HepG2 (cell line): ENCODE results near the gene CASP3.

Experiments
- ATRX ChIP-seq: sonication (generic); formaldehyde crosslinking; IDR thresholded peaks from 2 replicates; pipeline ENCODE4 v1.4.0; 2020; ENCODE audit warnings: missing genetic modification reagents, borderline replicate concordance
- HMG20B ChIP-seq: conservative IDR thresholded peaks from 2 replicates; pipeline ENCODE4 v1.6.1; 2016; ENCODE audit warnings: missing genetic modification reagents, missing compliant biosample characterization
- MLLT10 ChIP-seq: sonication (generic); formaldehyde crosslinking; IDR thresholded peaks from 2 replicates; pipeline ENCODE4 v1.4.0; 2020; ENCODE audit warnings: missing genetic modification reagents
- NFRKB ChIP-seq: fragments of 450-650 bp; IDR thresholded peaks from 2 replicates; pipeline ENCODE4 v1.6.1; 2017
- RARG ChIP-seq: sonication (generic); formaldehyde crosslinking; IDR thresholded peaks from 2 replicates; pipeline ENCODE4 v1.4.0; 2020; ENCODE audit warnings: low read depth, mild to moderate bottlenecking, missing genetic modification reagents
- RXRA ChIP-seq: sonication (generic); formaldehyde crosslinking; IDR thresholded peaks from 2 replicates; pipeline ENCODE4 v1.5.1; 2020; ENCODE audit warnings: missing genetic modification reagents
- SMARCC2 ChIP-seq: fragments of 450-650 bp; IDR thresholded peaks from 2 replicates; pipeline ENCODE4 v1.6.1; 2017; ENCODE audit warnings: antibody characterized with exemption, mild to moderate bottlenecking
- TF ChIP-seq, protein P1 (sequence below), 2 experiments: sonication (generic) in 1 of 2; formaldehyde crosslinking in 1 of 2; IDR thresholded peaks; 2 replicates each; pipeline versions ENCODE4 v1.5.1 to v1.6.1; 2011 to 2020; ENCODE audit warnings: borderline replicate concordance in 1 of 2, low read depth in 1 of 2, low read length in 1 of 2, mild to moderate bottlenecking in 1 of 2, missing genetic modification reagents in 1 of 2, moderate library complexity in 1 of 2
- TF ChIP-seq, protein P2 (sequence below): sonication (generic); formaldehyde crosslinking; IDR thresholded peaks from 2 replicates; pipeline ENCODE4 v1.8.1; 2023; ENCODE audit warnings: missing genetic modification reagents, inconsistent platforms, borderline replicate concordance

DNA sequence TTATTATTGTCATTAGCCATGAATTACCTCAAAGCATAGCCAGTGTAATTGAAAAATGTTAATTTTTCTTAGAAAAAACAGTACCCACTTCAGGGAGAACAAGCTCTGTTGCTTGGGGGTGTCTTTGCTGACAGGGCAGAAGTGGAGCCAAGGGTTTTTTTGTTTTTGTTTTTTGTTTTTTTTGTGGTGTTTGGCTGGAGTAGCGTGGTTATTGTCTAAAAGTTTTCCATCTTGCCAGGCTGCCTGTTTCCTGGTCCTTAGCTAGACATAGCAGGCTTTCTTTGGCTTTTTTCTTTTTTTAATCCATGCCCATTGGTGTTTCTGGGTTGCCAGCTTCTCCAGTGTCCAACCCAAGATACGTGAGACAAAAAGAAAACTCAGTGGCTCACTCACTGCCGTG is 61.5 kb downstream of the CASP3 start:
- no peak for TF ChIP-seq HMG20B (CRISPR knock-in tag)
- no peak for TF ChIP-seq MLLT10 (CRISPR knock-in tag)
- TF ChIP-seq RXRA = no peak
- no peak for TF ChIP-seq NFRKB
- TF ChIP-seq SMARCC2 = no peak
- TF ChIP-seq ATRX (CRISPR knock-in tag) = no peak
- TF ChIP-seq, protein P1, sequence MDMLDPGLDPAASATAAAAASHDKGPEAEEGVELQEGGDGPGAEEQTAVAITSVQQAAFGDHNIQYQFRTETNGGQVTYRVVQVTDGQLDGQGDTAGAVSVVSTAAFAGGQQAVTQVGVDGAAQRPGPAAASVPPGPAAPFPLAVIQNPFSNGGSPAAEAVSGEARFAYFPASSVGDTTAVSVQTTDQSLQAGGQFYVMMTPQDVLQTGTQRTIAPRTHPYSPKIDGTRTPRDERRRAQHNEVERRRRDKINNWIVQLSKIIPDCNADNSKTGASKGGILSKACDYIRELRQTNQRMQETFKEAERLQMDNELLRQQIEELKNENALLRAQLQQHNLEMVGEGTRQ (IDR thresholded peaks at IDR 0.05; ENCODE audit: low read depth, low read length) = no peak
- TF ChIP-seq, protein P1 (CRISPR knock-in tag; IDR thresholded peaks at IDR 0.05; ENCODE audit: borderline replicate concordance) = no peak
- TF ChIP-seq RARG (CRISPR knock-in tag) = no peak
- TF ChIP-seq, protein P2, sequence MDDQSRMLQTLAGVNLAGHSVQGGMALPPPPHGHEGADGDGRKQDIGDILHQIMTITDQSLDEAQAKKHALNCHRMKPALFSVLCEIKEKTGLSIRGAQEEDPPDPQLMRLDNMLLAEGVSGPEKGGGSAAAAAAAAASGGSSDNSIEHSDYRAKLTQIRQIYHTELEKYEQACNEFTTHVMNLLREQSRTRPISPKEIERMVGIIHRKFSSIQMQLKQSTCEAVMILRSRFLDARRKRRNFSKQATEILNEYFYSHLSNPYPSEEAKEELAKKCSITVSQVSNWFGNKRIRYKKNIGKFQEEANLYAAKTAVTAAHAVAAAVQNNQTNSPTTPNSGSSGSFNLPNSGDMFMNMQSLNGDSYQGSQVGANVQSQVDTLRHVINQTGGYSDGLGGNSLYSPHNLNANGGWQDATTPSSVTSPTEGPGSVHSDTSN (CRISPR knock-in tag) = no peak
